Ovary (tissue), 3 donors: Measurements from ENCODE around the gene ERLIN1.

ENCODE experiments used
- CTCF ChIP-seq, 3 donors: fragments of 450-650 bp in 2 of 3; fragments of 200-600 bp in 1 of 3; IDR thresholded peaks; one replicate each; pipeline versions ENCODE4 v1.5.1 to v1.8.0; 2016 to 2022; ENCODE audit warnings: antibody characterized with exemption in 3 of 3, mild to moderate bottlenecking in 1 of 3
- EP300 ChIP-seq: sonication (generic); formaldehyde crosslinking; IDR thresholded peaks from one replicate; pipeline ENCODE4 v1.6.1; 2017; ENCODE audit warnings: antibody characterized with exemption
- donor health status: DM: no; HTN: no; CAD: no.

GRCh38 chr10:100182281-100182680 lies 3.5 kb downstream of the ERLIN1 start:
- TF ChIP-seq EP300, result no peak
- no peak for TF ChIP-seq CTCF (IDR thresholded peaks at IDR 0.05)
